Hematopoietic multipotent progenitor cell treated with erythropoietin and hydrocortisone succinate and interleukin-3 and kit ligand, for 15 days (in vitro differentiated cells): ENCODE data around the gene NUDT9.
"Not testable (repeated sequence)": the region's sequence is repeated elsewhere in the genome, so short reads cannot be mapped to it uniquely, and the experiment has no call there.

Experiments
- DNase-seq: peaks from one replicate; pipeline ENCODE4 v3.0.0-alpha.2; 2015; ENCODE audit warnings: low spot score

The NUDT9 gene

DNA sequence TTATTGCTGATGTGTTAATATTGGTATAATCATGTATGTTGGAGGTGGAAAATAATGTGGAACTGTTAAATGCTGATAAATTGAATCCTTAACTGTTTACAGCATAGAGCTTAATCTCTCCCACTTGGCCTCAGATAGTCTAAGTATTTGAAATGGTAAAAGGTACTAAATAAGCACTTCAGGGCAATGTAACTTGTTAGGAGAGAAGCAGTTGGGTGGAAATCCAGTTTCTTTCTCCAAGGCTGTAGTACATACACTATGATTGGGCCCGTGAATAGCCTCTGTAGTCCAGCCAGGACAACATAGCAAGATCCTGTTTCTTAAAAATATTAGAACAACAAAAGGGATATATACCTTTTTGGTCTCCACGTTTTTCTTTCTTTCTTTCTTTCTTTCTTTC lies 39.7 kb downstream of the NUDT9 start:
- no peak for DNase-seq

DNA sequence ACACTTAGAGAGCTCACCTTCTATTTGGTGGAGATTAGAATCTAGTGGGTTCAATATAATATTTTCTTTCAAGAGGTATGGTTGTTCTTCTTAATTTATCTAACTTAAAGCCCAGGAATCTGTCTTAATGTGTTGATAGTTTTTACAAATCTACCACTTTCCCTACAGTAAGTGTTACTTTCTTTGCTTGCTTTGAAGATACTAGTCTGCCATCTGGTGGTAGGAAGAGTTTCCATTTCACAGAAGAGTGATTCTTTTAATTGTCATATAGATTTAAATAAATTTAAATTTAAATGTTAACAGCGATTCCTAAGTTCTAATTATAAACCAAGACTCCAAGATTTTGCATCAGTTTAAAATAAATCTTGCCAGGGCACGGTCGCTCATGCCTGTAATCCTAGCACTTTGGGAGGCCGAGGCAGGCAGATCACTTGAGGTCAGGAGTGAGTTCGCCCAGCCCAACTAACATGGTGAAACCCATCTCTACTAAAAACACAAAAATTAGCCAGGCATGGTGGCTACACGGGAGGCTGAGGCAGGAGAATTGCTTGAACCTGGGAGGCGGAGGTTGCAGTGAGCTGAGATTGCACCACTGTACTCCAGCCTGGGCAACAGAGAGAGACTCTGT lies 43.5 kb downstream of the NUDT9 start:
- peak; percentile 63 for DNase-seq

DNA sequence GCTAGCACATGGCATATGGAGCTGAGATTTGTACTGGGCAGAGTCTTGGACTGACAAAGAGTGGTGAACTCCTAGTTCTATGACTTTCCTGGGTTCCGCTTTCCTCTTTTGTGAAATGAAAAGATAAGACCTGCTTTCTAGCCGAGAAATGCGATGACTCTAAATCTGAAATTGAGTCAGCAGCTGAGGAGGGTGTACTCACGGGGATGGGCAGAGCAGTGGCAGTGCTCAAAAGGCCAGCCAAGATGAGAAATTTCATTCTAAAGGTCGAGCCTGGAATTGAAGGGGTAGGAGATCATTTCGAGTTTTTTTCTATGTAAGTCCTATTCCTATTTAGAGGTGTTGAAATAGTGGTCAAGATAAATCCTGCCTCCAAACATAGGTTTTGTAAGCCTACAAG lies 47.0 kb downstream of the NUDT9 start:
- DNase-seq = no peak

DNA sequence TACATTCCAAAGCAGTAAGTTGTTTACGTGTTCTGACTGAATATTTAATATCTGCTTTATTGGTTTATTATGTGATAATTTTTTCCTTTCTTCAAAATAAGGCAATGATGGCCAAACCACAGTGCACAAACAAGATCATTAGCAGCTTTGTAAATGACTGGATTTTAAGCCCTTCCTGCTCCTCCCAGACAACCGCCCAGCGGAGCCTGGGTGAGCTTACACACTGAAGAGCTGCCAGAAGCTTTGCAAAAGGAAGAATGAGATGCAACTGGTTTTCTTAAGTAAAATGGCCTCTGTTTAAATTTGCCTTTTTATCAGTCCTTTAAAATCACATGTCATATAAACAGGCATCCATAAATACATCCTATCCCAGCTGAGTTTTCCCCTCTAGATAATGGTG lies 54.6 kb downstream of the NUDT9 start:
- no peak for DNase-seq

DNA sequence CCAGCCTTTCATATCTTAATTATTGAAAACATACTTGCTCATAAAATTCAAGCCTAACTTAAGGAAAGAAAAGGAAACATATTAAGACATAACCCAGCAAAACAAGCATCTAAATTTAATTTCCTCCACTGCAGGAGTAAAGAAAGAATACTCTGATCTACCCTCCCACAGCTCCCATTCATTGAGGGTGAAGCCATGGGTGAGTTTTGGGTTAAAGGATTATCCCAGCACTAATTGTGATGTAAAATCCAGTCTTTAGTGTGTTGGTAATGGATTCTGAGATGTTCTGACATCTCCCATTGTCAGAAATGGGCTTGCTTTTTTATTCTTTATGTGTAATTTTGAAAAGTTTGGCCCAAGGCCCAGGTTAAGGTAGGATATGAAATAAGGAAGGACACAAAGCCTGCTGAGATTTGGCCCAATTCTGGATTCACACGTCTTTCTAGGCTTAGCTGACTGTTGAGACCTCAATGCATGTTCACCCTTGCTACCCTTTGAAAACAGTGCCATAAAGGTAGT lies 56.4 kb downstream of the NUDT9 start:
- no peak for DNase-seq

DNA sequence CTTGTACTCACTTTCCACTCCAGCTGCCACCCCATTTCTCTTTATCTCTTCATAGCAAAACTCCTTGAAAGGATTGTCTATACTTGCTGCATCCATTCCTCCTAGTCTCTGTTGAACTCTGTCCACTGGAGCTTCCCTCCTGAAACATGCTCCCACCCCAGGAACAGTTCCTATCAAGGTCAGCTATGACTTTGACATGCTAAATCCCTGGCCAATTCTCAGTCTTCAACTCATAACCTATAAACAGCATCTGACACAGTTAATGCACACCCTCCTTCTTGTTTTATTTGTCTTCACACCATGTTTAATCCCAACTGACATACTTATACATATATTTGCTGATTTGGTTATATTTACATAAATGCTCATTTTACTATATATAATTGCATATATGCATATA lies 59.0 kb downstream of the NUDT9 start:
- DNase-seq = no peak

DNA sequence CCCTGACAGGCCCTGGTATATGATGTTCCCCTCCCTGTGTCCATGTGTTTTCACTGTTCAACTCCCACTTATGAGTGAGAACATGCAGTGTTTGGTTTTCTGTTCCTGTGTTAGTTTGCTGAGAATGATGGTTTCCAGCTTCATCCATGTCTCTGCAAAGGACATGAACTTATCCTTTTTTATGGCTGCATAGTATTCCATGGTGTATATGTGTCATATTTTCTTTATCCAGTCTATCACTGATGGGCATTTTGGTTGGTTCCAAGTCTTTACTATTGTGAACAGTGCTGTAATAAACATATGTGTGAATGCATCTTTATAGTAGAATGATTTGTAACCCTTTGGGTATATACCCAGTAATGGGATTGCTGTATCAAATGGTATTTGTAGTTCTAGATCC lies 60.9 kb downstream of the NUDT9 start:
- not testable (repeated sequence) for DNase-seq

DNA sequence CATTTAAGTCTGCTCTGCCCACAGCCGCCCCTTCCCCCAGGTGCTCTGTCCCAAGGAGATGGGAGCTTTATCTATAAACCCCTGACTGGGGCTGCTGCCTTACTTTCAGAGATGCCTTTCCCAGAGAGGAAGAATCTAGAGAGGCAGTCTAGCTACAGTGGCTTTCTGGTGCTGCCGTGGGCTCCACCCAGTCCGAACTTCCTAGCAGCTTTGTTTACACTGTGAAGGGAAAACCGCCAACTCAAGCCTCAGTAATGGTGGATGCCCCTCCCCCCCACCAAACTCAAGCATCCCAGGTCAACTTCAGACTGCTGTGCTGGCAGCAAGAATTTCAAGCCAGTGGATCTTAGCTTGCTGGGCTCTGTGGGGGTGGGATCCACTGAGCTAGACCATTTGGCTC lies 66.3 kb downstream of the NUDT9 start:
- DNase-seq = not testable (repeated sequence)

DNA sequence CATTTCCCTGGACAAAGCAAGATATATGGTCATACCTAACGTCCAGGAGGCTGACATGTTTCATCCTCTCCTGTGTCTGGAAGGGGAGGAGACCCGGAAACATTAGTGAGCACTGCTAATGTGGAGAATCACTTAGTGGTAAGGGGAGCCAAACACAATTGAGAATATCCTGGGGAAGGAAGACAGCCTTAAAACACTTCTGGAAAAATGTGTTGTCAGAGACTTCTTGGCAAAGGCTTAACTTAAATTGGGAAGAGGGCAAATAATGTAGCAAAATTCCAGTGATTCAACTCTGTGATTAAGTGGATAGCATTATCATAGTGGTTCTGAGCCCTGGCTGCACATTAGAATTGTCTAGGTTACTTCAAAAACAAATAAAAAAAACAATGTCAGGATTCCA lies 67.3 kb downstream of the NUDT9 start:
- no peak for DNase-seq

DNA sequence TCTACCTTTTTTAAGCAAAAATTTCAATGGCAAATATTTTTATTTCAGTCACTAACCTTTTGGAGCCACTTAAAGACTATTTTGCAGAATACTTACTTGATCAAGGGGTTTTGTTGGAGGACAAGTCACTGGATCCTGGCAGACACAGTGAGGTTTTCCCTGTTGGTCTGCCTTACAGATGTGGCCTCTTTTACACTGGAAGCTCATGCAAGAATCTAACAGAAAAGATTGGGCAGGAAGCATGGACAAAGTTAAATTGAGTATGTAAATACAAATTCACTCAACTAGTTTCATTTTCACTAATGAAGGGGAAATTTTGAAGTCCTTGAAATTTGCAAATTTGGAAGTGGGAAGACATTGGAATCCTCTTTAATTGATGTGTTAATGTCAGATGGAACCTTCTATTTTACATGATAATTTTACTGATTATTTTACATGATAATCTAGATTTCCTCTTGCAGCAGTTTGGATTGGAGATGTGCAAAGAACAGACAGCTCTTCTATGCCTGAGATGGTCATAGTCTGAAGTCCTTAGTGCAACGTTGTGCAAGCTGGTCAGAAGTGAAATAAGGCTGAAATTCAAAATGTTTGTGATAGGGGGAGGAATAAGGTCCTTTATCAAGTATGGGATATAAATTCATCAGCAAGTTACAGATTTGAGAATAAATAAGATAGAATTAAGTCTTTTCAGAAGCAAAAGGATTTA lies 68.4 kb downstream of the NUDT9 start:
- no peak for DNase-seq

DNA sequence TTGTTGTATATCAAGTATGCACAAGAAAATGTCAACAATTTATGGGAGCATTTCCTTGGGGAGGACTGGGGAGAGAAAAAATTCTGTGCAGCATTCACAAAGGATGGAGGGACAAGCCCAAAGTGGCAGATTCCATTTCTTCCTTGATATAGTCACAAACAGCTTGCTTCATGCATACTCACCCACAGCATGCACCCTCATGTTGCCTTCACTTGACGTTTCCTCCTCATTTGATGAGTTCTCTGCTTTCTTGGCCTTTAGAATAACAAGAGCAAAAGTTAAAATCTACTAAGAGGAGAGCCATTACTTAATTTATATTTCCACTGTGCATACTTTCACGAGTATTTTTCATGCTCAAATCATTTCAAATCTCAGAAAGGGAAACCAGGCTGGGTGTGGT lies 69.1 kb downstream of the NUDT9 start:
- no peak for DNase-seq

DNA sequence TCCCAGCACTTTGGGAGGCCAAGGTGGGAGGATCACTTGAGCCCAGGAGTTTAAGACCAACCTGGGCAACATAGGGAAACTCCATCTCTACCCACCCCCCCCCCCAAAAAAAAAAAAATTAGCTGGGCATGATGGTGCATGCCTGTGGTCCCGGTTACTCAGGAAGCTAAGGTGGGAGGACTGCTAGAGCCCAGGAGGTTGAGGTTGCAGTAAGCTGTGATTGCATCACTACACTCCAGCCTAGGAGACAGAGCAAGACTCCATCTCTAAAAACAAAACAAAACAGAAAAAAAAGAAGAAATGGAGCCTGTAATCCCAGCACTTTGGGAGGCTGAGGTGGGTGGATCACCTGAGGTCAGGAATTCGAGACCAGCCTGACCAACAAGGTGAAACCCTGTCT lies 69.5 kb downstream of the NUDT9 start:
- not testable (repeated sequence) for DNase-seq

DNA sequence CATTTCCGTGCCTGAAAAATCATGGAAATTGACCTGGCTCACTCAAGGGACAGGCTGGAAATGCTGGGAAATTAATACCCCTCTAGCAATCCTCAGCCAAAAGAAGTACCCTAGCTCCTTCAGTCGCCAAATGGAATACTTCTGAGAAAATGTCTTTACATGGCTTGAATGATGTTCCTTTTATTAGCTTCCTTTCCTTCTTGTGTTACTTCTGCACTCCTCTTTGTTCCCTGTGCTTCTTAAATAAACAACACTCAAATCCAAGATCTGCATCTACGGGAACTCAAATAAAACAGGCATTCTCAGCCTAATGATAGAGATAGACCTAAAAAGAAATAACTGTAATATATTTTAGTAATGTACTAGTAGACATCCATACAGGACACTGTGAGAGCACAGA lies 70.7 kb downstream of the NUDT9 start:
- DNase-seq = no peak

DNA sequence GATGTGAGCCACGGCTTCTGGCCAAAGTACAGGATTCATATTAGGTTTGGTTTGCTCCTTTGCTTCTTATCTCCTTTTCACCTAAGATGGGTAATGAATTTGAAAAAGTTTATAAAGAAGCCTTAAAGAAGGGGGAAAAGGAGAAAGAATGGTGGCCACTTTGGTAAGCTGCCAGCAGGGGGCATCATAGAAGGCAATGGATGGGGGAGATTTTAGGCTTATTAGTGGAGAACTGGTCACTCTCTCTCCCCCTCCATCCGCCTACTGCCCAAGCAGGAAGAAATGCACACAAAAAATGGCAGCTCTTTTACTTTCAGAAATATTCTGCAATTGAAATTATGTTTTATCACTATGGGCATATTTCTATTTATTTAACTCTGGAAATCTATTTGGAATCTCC lies 74.8 kb downstream of the NUDT9 start:
- DNase-seq = peak; percentile 11

DNA sequence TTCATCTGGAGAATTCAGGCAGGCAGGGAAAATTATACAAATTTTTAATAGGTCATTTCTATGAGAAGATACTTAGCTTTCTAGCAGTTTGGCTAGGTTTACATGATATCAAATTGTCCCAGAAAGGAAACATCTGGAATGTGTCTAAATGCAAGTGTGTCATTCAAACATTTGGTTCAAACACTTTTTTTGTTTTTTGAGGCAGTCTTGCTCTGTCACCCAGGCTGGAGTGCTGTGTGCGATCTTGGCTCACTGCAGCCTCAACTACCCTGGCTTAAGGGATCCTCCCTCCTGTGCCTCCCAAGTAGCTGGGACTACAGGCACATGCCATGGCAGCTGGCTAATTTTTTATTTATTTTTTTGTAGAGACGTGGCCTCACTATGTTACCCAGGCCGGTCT lies 75.2 kb downstream of the NUDT9 start:
- DNase-seq = no peak

DNA sequence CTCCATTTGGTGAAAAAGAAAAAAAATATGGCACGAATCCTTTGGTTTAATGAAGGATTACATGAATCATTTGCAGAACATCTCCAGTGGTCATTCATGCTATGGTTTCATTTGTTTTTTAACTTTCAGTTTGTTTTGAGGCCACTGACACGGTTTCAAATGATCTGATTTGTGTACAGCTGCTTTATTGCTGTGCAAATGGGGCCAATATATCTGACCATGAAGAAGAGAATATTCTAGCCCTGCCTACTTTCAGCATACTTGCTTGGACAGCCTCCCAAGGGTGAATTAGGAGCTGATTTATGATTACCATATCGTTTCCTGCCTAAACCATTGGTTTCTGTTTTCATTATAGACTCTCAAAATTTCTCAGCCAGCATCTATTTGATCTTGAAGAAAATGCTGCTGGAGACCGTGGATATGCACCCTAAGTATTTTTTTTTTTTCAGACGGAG lies 76.1 kb downstream of the NUDT9 start:
- DNase-seq = no peak

DNA sequence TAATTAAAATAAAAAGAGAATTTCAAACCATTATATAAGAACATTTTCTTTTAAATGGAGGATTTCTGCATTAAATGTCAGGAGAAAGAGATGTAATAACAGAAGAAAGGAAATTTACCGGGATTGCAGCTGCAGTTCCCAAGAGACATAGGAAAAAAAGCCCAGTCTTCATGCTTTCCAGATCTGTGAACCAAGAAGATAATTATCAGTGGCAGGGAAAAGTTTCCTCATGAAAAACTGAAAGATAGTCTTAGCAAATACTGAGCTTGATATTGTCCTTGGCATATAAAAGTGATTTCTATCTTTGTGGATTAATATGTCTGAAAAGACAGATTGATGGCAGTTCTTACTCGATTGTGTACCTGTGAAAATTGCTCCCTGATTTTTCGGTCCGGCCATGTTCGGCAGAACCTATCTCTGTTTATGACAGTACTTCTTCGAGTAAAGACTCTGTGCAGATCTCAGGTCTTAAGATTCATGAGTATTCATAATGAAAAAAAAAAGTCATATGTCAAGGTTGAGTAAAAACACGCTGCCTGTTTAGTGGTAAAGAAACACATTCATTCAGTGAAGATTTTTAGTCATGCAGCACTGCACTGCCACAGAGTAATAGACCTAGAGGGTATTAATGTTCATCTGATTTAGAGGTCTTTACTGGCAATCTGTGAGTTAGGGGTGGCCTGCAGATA lies 77.2 kb downstream of the NUDT9 start:
- no peak for DNase-seq

DNA sequence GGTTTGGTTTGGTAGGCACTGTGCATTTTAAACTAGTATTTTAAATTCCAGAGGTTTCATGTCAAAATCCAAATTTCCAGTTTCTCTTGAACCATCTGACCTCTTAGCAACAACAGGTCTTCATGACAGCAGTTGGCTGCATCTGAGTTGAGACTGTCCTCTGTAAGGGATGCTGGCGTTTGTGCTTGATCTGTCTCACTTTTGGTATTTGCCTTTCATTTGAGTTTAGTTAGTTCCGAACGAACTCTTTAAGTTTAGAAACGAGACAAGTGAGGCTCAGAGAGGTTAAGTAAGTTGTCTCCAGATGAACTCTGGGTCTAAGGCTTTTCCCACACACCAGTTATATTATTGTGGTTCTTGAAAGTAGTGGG lies 77.7 kb downstream of the NUDT9 start:
- no peak for DNase-seq

DNA sequence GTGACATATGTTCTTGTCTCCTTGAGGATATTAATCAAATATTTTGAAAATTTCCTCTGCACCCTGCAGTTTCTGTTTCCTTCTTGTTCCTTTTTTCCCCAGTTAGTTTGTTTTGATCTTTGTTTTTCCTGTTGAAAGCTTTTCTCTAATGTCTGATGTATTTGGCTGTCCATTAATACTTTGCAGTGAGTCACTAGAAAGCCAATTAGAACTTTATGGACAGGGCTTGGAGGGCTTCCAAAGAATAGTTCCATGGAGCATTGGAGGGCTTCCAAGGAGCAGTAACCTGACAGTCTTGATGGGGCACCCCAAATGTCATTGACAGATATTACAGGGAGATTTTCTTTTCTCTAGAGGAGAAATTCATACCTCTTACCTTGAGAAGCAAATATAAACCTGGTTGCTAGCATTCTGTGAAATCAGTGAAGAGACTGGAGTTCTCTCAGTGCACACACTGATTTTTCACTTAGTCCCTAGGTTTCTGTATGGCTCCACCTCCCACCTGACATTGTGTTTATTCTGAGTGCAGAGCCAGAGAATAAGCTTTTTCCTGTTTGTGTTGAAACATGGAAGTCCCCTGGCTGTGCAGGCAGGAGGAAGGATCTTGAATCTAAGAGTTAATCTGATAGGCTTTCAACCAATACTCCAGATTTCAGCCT lies 80.3 kb downstream of the NUDT9 start:
- no peak for DNase-seq

DNA sequence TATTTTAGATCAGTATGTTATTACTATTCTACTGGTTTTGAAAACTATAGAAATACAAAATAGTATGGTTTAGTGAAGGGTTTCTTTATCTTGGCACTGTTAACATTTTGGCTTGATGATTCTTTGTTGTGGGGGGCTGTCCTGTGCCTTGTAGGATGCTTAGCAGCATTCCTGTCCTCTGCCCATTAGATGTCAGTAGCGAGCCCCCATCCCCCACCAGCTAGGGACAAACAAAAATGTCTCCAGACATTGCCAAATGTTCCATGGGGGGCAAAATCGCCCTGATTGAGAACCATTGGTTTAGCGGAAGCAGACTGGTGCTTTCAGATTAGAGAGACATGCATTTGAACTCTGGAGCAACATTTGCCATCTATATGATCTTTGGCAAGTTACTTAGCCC lies 83.5 kb downstream of the NUDT9 start:
- DNase-seq = no peak

DNA sequence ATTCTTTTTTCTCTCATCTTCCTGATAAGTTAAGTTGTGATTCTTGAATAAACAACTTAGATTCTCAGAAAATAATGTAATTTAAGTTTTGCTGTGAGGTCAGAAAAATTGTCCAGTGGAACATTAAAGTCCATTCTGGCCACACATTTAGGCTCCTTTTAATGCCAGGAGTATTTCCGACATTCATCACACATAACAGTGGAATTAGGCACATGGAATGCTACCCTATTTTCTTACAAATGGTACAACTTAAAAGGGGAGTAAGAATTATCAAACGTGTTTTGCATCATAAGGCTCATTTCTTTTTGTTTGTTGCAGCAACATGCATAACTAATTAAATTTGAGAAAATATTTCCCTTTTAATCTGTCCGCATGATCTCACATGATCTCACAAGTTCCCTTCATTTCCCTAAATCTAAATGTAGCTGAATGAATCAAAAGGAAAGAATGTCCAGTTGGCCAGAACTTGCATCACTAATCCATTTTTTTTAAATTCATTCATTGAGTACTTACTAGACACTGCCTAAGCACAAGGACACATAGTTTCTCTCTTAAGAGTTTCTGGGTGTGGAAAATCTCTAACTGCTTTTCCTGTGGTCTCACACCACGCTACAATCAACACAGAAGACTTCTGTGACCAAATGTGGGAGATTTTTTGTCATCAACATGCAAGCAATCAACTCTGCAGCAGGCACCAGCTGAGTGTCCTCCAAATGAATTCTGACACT lies 84.8 kb downstream of the NUDT9 start:
- DNase-seq = no peak
